HFFc6 (cell line): Measurements from ENCODE around the gene TMEM175. TPM values are rescaled to one million over a fixed set of nuclear protein-coding genes. Genes with fewer than 3 reads are reported as not detected.

Source experiments
- DNase-seq: peaks from one replicate; pipeline ENCODE4 v3.0.0-alpha.2; 2018
- H3K27ac Mint-ChIP-seq: 2 replicates; pipeline ENCODE4 v1.8.0; 2020; ENCODE audit warnings: mild to moderate bottlenecking, mixed read lengths
- H3K27me3 Mint-ChIP-seq: 2 replicates; pipeline ENCODE4 v1.8.0; 2021; ENCODE audit warnings: mild to moderate bottlenecking, moderate library complexity, mixed read lengths; ENCODE audit not compliant: insufficient read depth
- H3K36me3 Mint-ChIP-seq: 2 replicates; pipeline ENCODE4 v1.8.0; 2021; ENCODE audit warnings: low read depth, mixed read lengths
- H3K4me1 Mint-ChIP-seq: 2 replicates; pipeline ENCODE4 v1.8.0; 2020; ENCODE audit warnings: low read depth, mixed read lengths
- H3K4me3 Mint-ChIP-seq: 2 replicates; pipeline ENCODE4 v1.8.0; 2020; ENCODE audit warnings: mild to moderate bottlenecking, moderate library complexity, mixed read lengths
- H3K9me3 Mint-ChIP-seq: 2 replicates; pipeline ENCODE4 v1.8.0; 2020; ENCODE audit warnings: mild to moderate bottlenecking, mixed read lengths
- CTCF ChIP-seq: fragments of 200-600 bp; sonication (generic); IDR thresholded peaks from 2 replicates; pipeline ENCODE4 v1.5.0; 2021; ENCODE audit warnings: antibody characterized with exemption, mild to moderate bottlenecking
- total RNA-seq, 6 experiments: library from RNA; stranded (reverse); fragmentation: NEBNext Ultra II Directional; extraction: Animal tissue kit (Norgen Biotek cat#: 25700); gene quantifications; 2 replicates in 1 of 6; 3 replicates in 5 of 6; pipeline ENCODE4 v1.2.3, GENCODE V29; 2021

Gene TMEM175
- total RNA-seq, 6 experiments from 2014 or later, result 27.8 to 41.8 (median 34.1) TPM

GRCh38 chr4:958314-958665 is 26.0 kb downstream of the TMEM175 start:
- TF ChIP-seq CTCF, result no peak
- Mint-ChIP-seq H3K9me3 (no peaks in the 10 kb centered on the region), H3K27me3 (peaks cover 6% of the 10 kb centered on the region), H3K4me3 (no peak overlapping the region), H3K27ac (no peak overlapping the region), H3K4me1 (no peaks in the 10 kb centered on the region), H3K36me3 (peaks cover 8% of the 10 kb centered on the region; the same call in 1 of the 2 replicates)
- DNase-seq, result no peak

GRCh38 chr4:958696-959337 is 26.6 kb downstream of the TMEM175 start:
- DNase-seq, result no peak
- Mint-ChIP-seq H3K27ac (no peak overlapping the region), H3K9me3 (no peaks in the 10 kb centered on the region), H3K4me3 (no peak overlapping the region), H3K36me3 (peaks cover 8% of the 10 kb centered on the region; the same call in 1 of the 2 replicates), H3K27me3 (peaks cover 6% of the 10 kb centered on the region), H3K4me1 (no peaks in the 10 kb centered on the region)
- no peak for TF ChIP-seq CTCF

GRCh38 chr4:959338-960139 is 27.3 kb downstream of the TMEM175 start:
- Mint-ChIP-seq H3K27ac (no peak overlapping the region), H3K9me3 (no peaks in the 10 kb centered on the region), H3K4me3 (no peak overlapping the region), H3K4me1 (no peaks in the 10 kb centered on the region), H3K27me3 (peaks cover 6% of the 10 kb centered on the region), H3K36me3 (peaks cover 7% of the 10 kb centered on the region; the same call in 1 of the 2 replicates)
- TF ChIP-seq CTCF, result no peak
- DNase-seq, result no peak

GRCh38 chr4:960140-960635 is 27.9 kb downstream of the TMEM175 start:
- no peak for DNase-seq
- no peaks in the 10 kb centered on the region for H3K9me3 Mint-ChIP-seq
- H3K36me3 Mint-ChIP-seq, result 0 out of 2 replicates have a peak, but pooled peaks cover 3% of the 10 kb centered on the region
- H3K27me3 Mint-ChIP-seq, result peaks cover 6% of the 10 kb centered on the region
- H3K27ac Mint-ChIP-seq, result no peak overlapping the region
- no peaks in the 10 kb centered on the region for H3K4me1 Mint-ChIP-seq
- no peak for TF ChIP-seq CTCF
- no peak overlapping the region for H3K4me3 Mint-ChIP-seq

GRCh38 chr4:960636-961350 is 28.5 kb downstream of the TMEM175 start:
- no peaks in the 10 kb centered on the region for H3K4me1 Mint-ChIP-seq
- no peak for DNase-seq
- H3K27me3 Mint-ChIP-seq, result peaks cover 6% of the 10 kb centered on the region
- no peaks in the 10 kb centered on the region for H3K9me3 Mint-ChIP-seq
- no peak overlapping the region for H3K27ac Mint-ChIP-seq
- no peak overlapping the region for H3K4me3 Mint-ChIP-seq
- 0 out of 2 replicates have a peak, but pooled peaks cover 3% of the 10 kb centered on the region for H3K36me3 Mint-ChIP-seq
- TF ChIP-seq CTCF, result no peak
